A673 (cell line): ENCODE data around the gene ABITRAM. TPM values are rescaled to one million over a fixed set of nuclear protein-coding genes. Genes with fewer than 3 reads are reported as not detected.
"Not testable (repeated sequence)": the region's sequence is repeated elsewhere in the genome, so short reads cannot be mapped to it uniquely, and the experiment has no call there.

ENCODE experiments used
- Bru-seq: library from RNA; stranded (reverse); fragments of 400-500 nt; gene quantifications from one replicate; lab custom pipeline; 2021; lab: Mats Ljungman, UMichigan
- BruChase-seq, 2 experiments: library from RNA; stranded (reverse); fragments of 400-500 nt; gene quantifications; one replicate each; lab custom pipeline; 2021; lab: Mats Ljungman, UMichigan
- BruUV-seq: library from RNA; stranded (reverse); fragments of 400-500 nt; replicated peaks from 2 replicates; lab custom pipeline; 2021; lab: Mats Ljungman, UMichigan
- CTCF ChIA-PET: fragments of 300-600 bp; sonication (Branson Sonifier 250); formaldehyde crosslinking; loops from one replicate; lab custom pipeline; 2022; ENCODE audit warnings: antibody characterized with exemption; lab: Charles Lee
- POLR2A ChIA-PET: fragments of 300-600 bp; sonication (Branson Sonifier 250); formaldehyde crosslinking; loops from one replicate; lab custom pipeline; 2022; ENCODE audit warnings: antibody characterized with exemption; ENCODE audit not compliant: low non-redundant PET; lab: Charles Lee
- DNase-seq: peaks from one replicate; pipeline ENCODE4 v3.0.0-alpha.2; 2015; ENCODE audit warnings: low spot score
- H3K27ac ChIP-seq: fragments of 200-600 bp; sonication (generic); 2 replicates; pipeline ENCODE4 v1.5.1; 2016; ENCODE audit warnings: mixed run types, low read depth, mild to moderate bottlenecking, mixed read lengths, antibody characterized with exemption, low read length; ENCODE audit not compliant: poor library complexity, severe bottlenecking
- H3K27me3 ChIP-seq: fragments of 200-600 bp; sonication (generic); replicated peaks from 2 replicates; pipeline ENCODE4 v1.6.1; 2017; ENCODE audit warnings: mixed run types, low read depth, mild to moderate bottlenecking, mixed read lengths, antibody characterized with exemption, low read length; ENCODE audit not compliant: insufficient read depth, poor library complexity
- H3K36me3 ChIP-seq: fragments of 200-600 bp; sonication (generic); 2 replicates; pipeline ENCODE4 v1.6.1; 2016; ENCODE audit warnings: mixed run types, mild to moderate bottlenecking, mixed read lengths, antibody characterized with exemption, low read length; ENCODE audit not compliant: insufficient read depth, poor library complexity, severe bottlenecking
- H3K4me1 ChIP-seq: fragments of 200-600 bp; sonication (generic); 2 replicates; pipeline ENCODE4 v1.6.1; 2017; ENCODE audit warnings: mixed run types, mild to moderate bottlenecking, mixed read lengths, antibody characterized with exemption, low read length; ENCODE audit not compliant: insufficient read depth, poor library complexity, severe bottlenecking
- H3K4me3 ChIP-seq: fragments of 200-600 bp; sonication (generic); 2 replicates; pipeline ENCODE4 v1.5.1; 2016; ENCODE audit warnings: low read depth, mixed run types, mild to moderate bottlenecking, mixed read lengths, low read length; ENCODE audit not compliant: poor library complexity, severe bottlenecking
- H3K9me3 ChIP-seq: fragments of 200-600 bp; sonication (generic); 2 replicates; pipeline ENCODE4 v1.6.1; 2016; ENCODE audit warnings: mixed run types, low read depth, mild to moderate bottlenecking, mixed read lengths, antibody characterized with exemption, low read length; ENCODE audit not compliant: poor library complexity, severe bottlenecking
- CTCF ChIP-seq: fragments of 300-800, 200-600 bp; sonication (generic); conservative IDR thresholded peaks from 2 replicates; pipeline ENCODE4 v1.5.1; 2017; ENCODE audit warnings: low read depth, mild to moderate bottlenecking, antibody characterized with exemption, low read length, moderate library complexity, mixed read lengths
- EZH2 ChIP-seq: fragments of 200-600 bp; sonication (generic); IDR thresholded peaks from 2 replicates; pipeline ENCODE4 v1.6.1; 2017; ENCODE audit warnings: borderline replicate concordance, low read depth, mild to moderate bottlenecking, mixed read lengths, antibody characterized with exemption, low read length; ENCODE audit not compliant: poor library complexity, severe bottlenecking
- intact Hi-C: fragments of 100-400 bp; cut with micrococcal nuclease; formaldehyde crosslinking; loops from one replicate; pipeline ENCODE4 v1.10.0; 2022; ENCODE audit not compliant: unreplicated experiment
- long read RNA-seq: library from polyadenylated mRNA; stranded (forward); transcript quantifications from one replicate; pipeline ENCODE4 v2.0.0, GENCODE V29; 2022
- total RNA-seq: library from RNA; stranded (reverse); gene quantifications from 2 replicates; pipeline ENCODE4 v1.2.3, GENCODE V29; 2021

ABITRAM gene
- total RNA-seq, result 20.2 and 20.7 TPM in 2 replicates
- percentile 57 among the genes with signal in this experiment for Bru-seq, nascent RNA
- BruChase-seq, experiment 1, labeled RNA remaining after a 2-hour chase, result percentile 61 among the genes with signal in this experiment
- BruChase-seq, experiment 2, labeled RNA remaining after a 6-hour chase, result percentile 73 among the genes with signal in this experiment
- long read RNA-seq, transcript FAM206A-201 (6 exons, 2,134 nt), result major isoform, 39 of 47 reads
- long read RNA-seq, partial matches to known transcripts, result 0 of 47 reads
- long read RNA-seq, other reads (novel, unspliced or antisense), result 8 of 47 reads

- Histone ChIP-seq H3K27me3 (no peaks in the 10 kb centered on the region), H3K9me3 (no peaks in the 10 kb centered on the region), H3K4me3 (peak within 1 kb of the TSS; percentile 79), H3K27ac (peak within 1 kb of the TSS; percentile 89), H3K36me3 (peaks cover 17% of the 10 kb centered on the region), H3K4me1 (peaks cover 8% of the 10 kb centered on the region)
- ChIA-PET CTCF (no interaction called here), POLR2A (no interaction called here)
- intact Hi-C loops, result no loop called here
- BruUV-seq, result TSS peak; percentile 50
- DNase-seq, result peak; percentile 90
- TF ChIP-seq CTCF (no peak), EZH2 (no peak)
Observed at GRCh38 chr9:108934323-108934893, at the start of gene ABITRAM. Gene ABITRAM (plus strand): TSS chr9:108934400. CDS start chr9:108934487, 87 bp downstream.

GRCh38 chr9:108884701-108885100 lies 49.5 kb upstream of the ABITRAM start:
- POLR2A ChIA-PET, result interaction anchor here (0.6 kb wide), 1 partner anchor 109 kb away, joined by 4 read pairs; no protein-coding TSS in a partner anchor
- TF ChIP-seq CTCF (no peak), EZH2 (no peak)
- CTCF ChIA-PET, result no interaction called here
- no peaks in the 10 kb centered on the region for H3K9me3 ChIP-seq
- no peak overlapping the region for H3K4me3 ChIP-seq
- peaks cover 32% of the 10 kb centered on the region for H3K36me3 ChIP-seq
- no TSS peak for BruUV-seq
- peaks cover 5% of the 10 kb centered on the region for H3K4me1 ChIP-seq
- intact Hi-C loops, result no loop called here
- no peaks in the 10 kb centered on the region for H3K27me3 ChIP-seq
- no peak for DNase-seq
- H3K27ac ChIP-seq, result no peak overlapping the region

GRCh38 chr9:108885643-108886348 lies 48.4 kb upstream of the ABITRAM start:
- intact Hi-C loops, result no loop called here
- BruUV-seq, result no TSS peak
- H3K27me3 ChIP-seq, result no peaks in the 10 kb centered on the region
- CTCF ChIA-PET, result no interaction called here
- TF ChIP-seq CTCF (no peak), EZH2 (no peak)
- DNase-seq, result peak; percentile 65
- H3K36me3 ChIP-seq, result peaks cover 29% of the 10 kb centered on the region
- no peaks in the 10 kb centered on the region for H3K9me3 ChIP-seq
- peaks cover 5% of the 10 kb centered on the region for H3K4me1 ChIP-seq
- no peak overlapping the region for H3K27ac ChIP-seq
- POLR2A ChIA-PET, result interaction anchor here (0.7 kb wide), 1 partner anchor 12 kb away, joined by 4 read pairs; no protein-coding TSS in a partner anchor
- H3K4me3 ChIP-seq, result no peak overlapping the region

GRCh38 chr9:108886594-108887271 lies 47.5 kb upstream of the ABITRAM start:
- CTCF ChIA-PET, BruUV-seq, H3K4me3 ChIP-seq, H3K27me3 ChIP-seq, DNase-seq, H3K9me3 ChIP-seq, POLR2A ChIA-PET, H3K27ac ChIP-seq, intact Hi-C loops, H3K4me1 ChIP-seq: not testable (repeated sequence)
- peaks cover 33% of the 10 kb centered on the region for H3K36me3 ChIP-seq
